K562 (cell line): ENCODE data around the gene ANKH. TPM values are rescaled to one million over a fixed set of nuclear protein-coding genes. Genes with fewer than 3 reads are reported as not detected.

Source experiments
- ATAC-seq: fragments of 200-7000 bp; cut with Tn5 transposase; 3 replicates; pipeline ENCODE4 v1.9.1; 2020; ENCODE audit warnings: moderate library complexity
- BruUV-seq: library from RNA; stranded (reverse); fragments of 400-500 nt; replicated peaks from 2 replicates; lab custom pipeline; 2021; lab: Mats Ljungman, UMichigan
- CTCF ChIA-PET: fragments of 300-600 bp; formaldehyde crosslinking; extraction: SDS; loops from one replicate; lab custom pipeline; 2021; ENCODE audit warnings: low intra/inter-chr PET ratio; lab: Yijun Ruan, JAX
- POLR2A ChIA-PET: fragments of 300-600, 350-650 bp; sonication (Branson Sonifier 250); formaldehyde crosslinking; extraction: SDS; loops from one replicate; lab custom pipeline; 2021; ENCODE audit warnings: antibody characterized with exemption, inconsistent platforms; lab: Yijun Ruan, JAX
- DNase-seq, 4 experiments: peaks; one replicate each; pipeline versions ENCODE4 v3.0.0 to v3.0.0-alpha.2; 2011 to 2018; ENCODE audit warnings: low spot score in 3 of 4, mixed read lengths in 3 of 4; ENCODE audit errors: extremely low read depth in 1 of 4
- FAIRE-seq: peaks from 2 replicates; lab custom pipeline; 2011; peaks lifted over from hg19 to GRCh38; lab: Jason Lieb, UNC
- H2AFZ ChIP-seq: 2 replicates; pipeline ENCODE4 v1.6.0; 2011; ENCODE audit warnings: low read depth, low read length, control low read depth, inconsistent platforms
- H3K27ac ChIP-seq: fragments of 200-600 bp; 3 replicates; pipeline ENCODE4 v1.8.0; 2011; ENCODE audit warnings: low read depth, mild to moderate bottlenecking, control low read depth, inconsistent platforms, low read length, moderate library complexity, mixed read lengths; ENCODE audit errors: extremely low read depth
- H3K27me3 ChIP-seq, 2 experiments: fragments of 300-600 bp in 1 of 2; 2 replicates in 1 of 2; 3 replicates in 1 of 2; pipeline versions ENCODE4 v1.6.0 to v1.8.0; 2011; ENCODE audit warnings: inconsistent platforms in 2 of 2, low read length in 2 of 2, mild to moderate bottlenecking in 1 of 2, mixed read lengths in 1 of 2, moderate library complexity in 1 of 2; ENCODE audit not compliant: control insufficient read depth in 2 of 2, insufficient read depth in 2 of 2
- H3K36me3 ChIP-seq: fragments of 300-600 bp; 3 replicates; pipeline ENCODE4 v1.8.0; 2011; ENCODE audit warnings: mild to moderate bottlenecking, low read length, inconsistent platforms; ENCODE audit not compliant: control insufficient read depth, insufficient read depth
- H3K4me1 ChIP-seq, 2 experiments: fragments of 200-600 bp in 1 of 2; replicated peaks in 1 of 2; 2 replicates in 1 of 2; 3 replicates in 1 of 2; pipeline versions ENCODE4 v1.5.1 to v1.8.0; 2011; ENCODE audit warnings: inconsistent platforms in 2 of 2, low read length in 2 of 2, mild to moderate bottlenecking in 1 of 2, mixed read lengths in 1 of 2, moderate library complexity in 1 of 2; ENCODE audit not compliant: control insufficient read depth in 2 of 2, insufficient read depth in 2 of 2
- H3K4me2 ChIP-seq: 2 replicates; pipeline ENCODE4 v1.6.1; 2011; ENCODE audit warnings: low read length, control low read depth, inconsistent platforms, mixed read lengths; ENCODE audit not compliant: insufficient read depth
- H3K4me3 ChIP-seq: fragments of 200-600 bp; sonication (generic), shearing (Covaris generic); 2 replicates; pipeline ENCODE4 v1.5.1; 2016; ENCODE audit warnings: control low read depth, inconsistent platforms
- H3K79me2 ChIP-seq: fragments of 200-600 bp; 3 replicates; pipeline ENCODE4 v1.8.0; 2011; ENCODE audit warnings: low read length, inconsistent platforms; ENCODE audit not compliant: control insufficient read depth, insufficient read depth
- H3K9ac ChIP-seq, 2 experiments: 2 replicates each; pipeline versions ENCODE4 v1.6.0 to v1.6.1; 2011; ENCODE audit warnings: low read depth in 2 of 2, low read length in 2 of 2, control low read depth in 1 of 2, inconsistent platforms in 1 of 2, mild to moderate bottlenecking in 1 of 2, mixed read lengths in 1 of 2; ENCODE audit not compliant: insufficient read depth in 1 of 2
- H3K9me1 ChIP-seq: one replicate; pipeline ENCODE4 v1.6.0; 2011; ENCODE audit warnings: inconsistent platforms, mild to moderate bottlenecking, low read length, moderate library complexity; ENCODE audit not compliant: control insufficient read depth, insufficient read depth
- H3K9me3 ChIP-seq: replicated peaks from 2 replicates; pipeline ENCODE4 v1.5.1; 2011; ENCODE audit warnings: low read depth, low read length, inconsistent platforms; ENCODE audit not compliant: control insufficient read depth, insufficient read depth
- H4K20me1 ChIP-seq: replicated peaks from 2 replicates; pipeline ENCODE4 v1.6.1; 2011; ENCODE audit warnings: low read length, inconsistent platforms, mixed read lengths; ENCODE audit not compliant: control insufficient read depth, insufficient read depth
- BACH1 ChIP-seq: fragments of 200-800 bp; sonication (Bioruptor generic); IDR thresholded peaks from 2 replicates; pipeline ENCODE4 v1.6.1; 2016; ENCODE audit warnings: missing genetic modification characterization, missing compliant biosample characterization
- CEBPB ChIP-seq: fragments of 450-650 bp; IDR thresholded peaks from 2 replicates; pipeline ENCODE4 v1.6.1; 2016; ENCODE audit warnings: missing genetic modification characterization, missing compliant biosample characterization
- LCOR ChIP-seq: sonication (generic); formaldehyde crosslinking; IDR thresholded peaks from 2 replicates; pipeline ENCODE4 v1.8.0; 2022; ENCODE audit warnings: mild to moderate bottlenecking, missing genetic modification reagents
- MEIS2 ChIP-seq: fragments of 450-650 bp; IDR thresholded peaks from 2 replicates; pipeline ENCODE4 v1.6.1; 2014; ENCODE audit warnings: mild to moderate bottlenecking; ENCODE audit not compliant: partially characterized antibody
- POLR2H ChIP-seq: IDR thresholded peaks from 2 replicates; pipeline ENCODE4 v1.6.1; 2016; ENCODE audit warnings: missing genetic modification characterization, low read depth, mild to moderate bottlenecking, control low read depth, missing compliant biosample characterization, moderate library complexity
- RBBP5 ChIP-seq: fragments of 200-600 bp; sonication (generic); IDR thresholded peaks from 2 replicates; pipeline ENCODE4 v1.6.1; 2012; ENCODE audit warnings: borderline replicate concordance, mild to moderate bottlenecking, low read length, control low read depth, inconsistent platforms; ENCODE audit not compliant: insufficient read depth, poor library complexity, severe bottlenecking
- TCF15 ChIP-seq: fragments of 250-450 bp; sonication (Bioruptor Pico); IDR thresholded peaks from 2 replicates; pipeline ENCODE4 v1.8.0; 2022; ENCODE audit warnings: moderate library complexity, mild to moderate bottlenecking, inconsistent platforms
- ZNF134 ChIP-seq: fragments of 250-450 bp; sonication (Bioruptor Pico); conservative IDR thresholded peaks from 2 replicates; pipeline ENCODE4 v1.4.0; 2020
- ZNF311 ChIP-seq: fragments of 250-450 bp; sonication (Bioruptor Pico); IDR thresholded peaks from 2 replicates; pipeline ENCODE4 v1.4.0; 2020; ENCODE audit warnings: mild to moderate bottlenecking, moderate library complexity
- WGBS: fragments of 100-300 bp; shearing (Covaris generic); methylation state at CpG from one replicate; pipeline ENCODE4 v1.1.6; 2016; ENCODE audit warnings: low coverage, mixed read lengths; ENCODE audit not compliant: insufficient coverage; ENCODE audit errors: missing lambda C conversion rate; 5-methylcytosine and 5-hydroxymethylcytosine counted together
- in situ Hi-C: fragments of 300-500 bp; cut with MboI; formaldehyde crosslinking; loops from 4 replicates; pipeline ENCODE4 v1.15.0; 2018; ENCODE audit warnings: inconsistent platforms, mixed read lengths
- intact Hi-C: fragments of 100-400 bp; cut with micrococcal nuclease; formaldehyde crosslinking; loops from 2 replicates; pipeline ENCODE4 v1.14.2; 2022
- polyA plus RNA-seq, 8 experiments: library from polyadenylated mRNA; depleted of rRNA in 4 of 8; stranded (reverse) in 5 of 8; unstranded in 3 of 8; fragments of >200 nt; fragmentation: Nextera tagmentation in 2 of 8; fragmentation: Illumina TruSeq in 1 of 8; extraction: Ambion mirVana in 2 of 8; extraction: Trizol in 1 of 8; gene quantifications; 2 replicates each; pipeline versions ENCODE4 v1.2.1 to v1.2.3, GENCODE V29; 2011 to 2014; ENCODE audit warnings: inconsistent platforms in 1 of 8, missing spikeins in 1 of 8
- total RNA-seq, 7 experiments: library from RNA; depleted of rRNA in 6 of 7; stranded (reverse); fragments of >200 nt in 6 of 7; fragmentation: Illumina TruSeq in 2 of 7; extraction: Trizol in 2 of 7; gene quantifications; 2 replicates each; pipeline versions ENCODE4 v1.2.1 to v1.2.3, GENCODE V29; 2011 to 2021; ENCODE audit warnings: low replicate concordance in 1 of 7
- TF ChIP-seq, protein P1 (sequence below): fragments of 150-350 bp; IDR thresholded peaks from 2 replicates; pipeline ENCODE4 v1.6.1; 2014; ENCODE audit warnings: low read depth, mild to moderate bottlenecking, low read length, borderline replicate concordance
- TF ChIP-seq, protein P2 (sequence below): sonication (generic); formaldehyde crosslinking; IDR thresholded peaks from 2 replicates; pipeline ENCODE4 v1.8.0; 2022; ENCODE audit warnings: mild to moderate bottlenecking, missing genetic modification reagents, borderline replicate concordance

Gene ANKH
- total and polyA plus RNA-seq, 9 of the 15 experiments (the other 6 are each of a cell fraction or from before 2014, with no cell fraction given), result 0.79 to 12.2 (median 4.5) TPM

DNA sequence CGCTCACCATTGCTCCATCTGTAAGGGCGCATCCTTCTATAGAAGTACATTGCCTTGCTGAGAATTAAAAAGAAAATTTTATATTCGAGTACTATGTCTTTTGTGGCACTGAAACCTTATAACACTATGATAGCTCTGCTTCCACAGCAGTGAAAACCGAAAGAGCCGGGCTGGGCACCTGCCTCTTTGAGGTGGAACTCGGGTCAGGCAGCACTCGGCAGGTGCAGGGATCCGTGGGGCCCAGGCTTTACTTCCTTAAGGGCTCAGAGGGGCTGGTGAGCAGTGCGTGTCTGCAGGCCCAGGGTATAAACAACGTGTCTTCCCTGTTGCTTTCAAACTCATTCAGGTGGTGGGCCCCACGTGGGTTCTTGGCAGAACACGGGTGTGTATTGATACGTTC is 137.2 kb downstream of the ANKH start:
- Histone ChIP-seq H3K9me1 (no peaks in the 10 kb centered on the region), H2AFZ (no peak overlapping the region), H3K79me2 (no peaks in the 10 kb centered on the region), H3K9ac (no peak overlapping the region), H3K27me3 (peaks cover 16 to 47% of the 10 kb centered on the region in 2 experiments; a peak in 4 of 5 replicates), H4K20me1 (no peaks in the 10 kb centered on the region), H3K27ac (no peak overlapping the region), H3K36me3 (no peaks in the 10 kb centered on the region), H3K4me2 (no peak overlapping the region), H3K4me1 (peaks cover 0 to 6% of the 10 kb centered on the region in 2 experiments; a peak in 1 of 5 replicates), H3K4me3 (no peak overlapping the region), H3K9me3 (no peaks in the 10 kb centered on the region)
- ChIA-PET CTCF (no interaction called here), POLR2A (no interaction called here)
- BruUV-seq, result no TSS peak
- FAIRE-seq (no peak), ATAC-seq (no peak), DNase-seq (no peak)
- in situ Hi-C loops (loop anchor here (5.0 kb wide), 1 partner anchor 268 kb away; no protein-coding TSS in a partner anchor), intact Hi-C loops (no loop called here)
- TF ChIP-seq TCF15 (no peak), BACH1 (tag) (no peak), CEBPB (tag) (no peak), ZNF134 (CRISPR knock-in tag) (no peak), ZNF311 (CRISPR knock-in tag) (no peak), MEIS2 (no peak), RBBP5 (no peak), POLR2H (tag) (no peak), LCOR (CRISPR knock-in tag) (no peak)
- TF ChIP-seq, protein P1, sequence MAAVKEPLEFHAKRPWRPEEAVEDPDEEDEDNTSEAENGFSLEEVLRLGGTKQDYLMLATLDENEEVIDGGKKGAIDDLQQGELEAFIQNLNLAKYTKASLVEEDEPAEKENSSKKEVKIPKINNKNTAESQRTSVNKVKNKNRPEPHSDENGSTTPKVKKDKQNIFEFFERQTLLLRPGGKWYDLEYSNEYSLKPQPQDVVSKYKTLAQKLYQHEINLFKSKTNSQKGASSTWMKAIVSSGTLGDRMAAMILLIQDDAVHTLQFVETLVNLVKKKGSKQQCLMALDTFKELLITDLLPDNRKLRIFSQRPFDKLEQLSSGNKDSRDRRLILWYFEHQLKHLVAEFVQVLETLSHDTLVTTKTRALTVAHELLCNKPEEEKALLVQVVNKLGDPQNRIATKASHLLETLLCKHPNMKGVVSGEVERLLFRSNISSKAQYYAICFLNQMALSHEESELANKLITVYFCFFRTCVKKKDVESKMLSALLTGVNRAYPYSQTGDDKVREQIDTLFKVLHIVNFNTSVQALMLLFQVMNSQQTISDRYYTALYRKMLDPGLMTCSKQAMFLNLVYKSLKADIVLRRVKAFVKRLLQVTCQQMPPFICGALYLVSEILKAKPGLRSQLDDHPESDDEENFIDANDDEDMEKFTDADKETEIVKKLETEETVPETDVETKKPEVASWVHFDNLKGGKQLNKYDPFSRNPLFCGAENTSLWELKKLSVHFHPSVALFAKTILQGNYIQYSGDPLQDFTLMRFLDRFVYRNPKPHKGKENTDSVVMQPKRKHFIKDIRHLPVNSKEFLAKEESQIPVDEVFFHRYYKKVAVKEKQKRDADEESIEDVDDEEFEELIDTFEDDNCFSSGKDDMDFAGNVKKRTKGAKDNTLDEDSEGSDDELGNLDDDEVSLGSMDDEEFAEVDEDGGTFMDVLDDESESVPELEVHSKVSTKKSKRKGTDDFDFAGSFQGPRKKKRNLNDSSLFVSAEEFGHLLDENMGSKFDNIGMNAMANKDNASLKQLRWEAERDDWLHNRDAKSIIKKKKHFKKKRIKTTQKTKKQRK, result no peak
- TF ChIP-seq, protein P2, sequence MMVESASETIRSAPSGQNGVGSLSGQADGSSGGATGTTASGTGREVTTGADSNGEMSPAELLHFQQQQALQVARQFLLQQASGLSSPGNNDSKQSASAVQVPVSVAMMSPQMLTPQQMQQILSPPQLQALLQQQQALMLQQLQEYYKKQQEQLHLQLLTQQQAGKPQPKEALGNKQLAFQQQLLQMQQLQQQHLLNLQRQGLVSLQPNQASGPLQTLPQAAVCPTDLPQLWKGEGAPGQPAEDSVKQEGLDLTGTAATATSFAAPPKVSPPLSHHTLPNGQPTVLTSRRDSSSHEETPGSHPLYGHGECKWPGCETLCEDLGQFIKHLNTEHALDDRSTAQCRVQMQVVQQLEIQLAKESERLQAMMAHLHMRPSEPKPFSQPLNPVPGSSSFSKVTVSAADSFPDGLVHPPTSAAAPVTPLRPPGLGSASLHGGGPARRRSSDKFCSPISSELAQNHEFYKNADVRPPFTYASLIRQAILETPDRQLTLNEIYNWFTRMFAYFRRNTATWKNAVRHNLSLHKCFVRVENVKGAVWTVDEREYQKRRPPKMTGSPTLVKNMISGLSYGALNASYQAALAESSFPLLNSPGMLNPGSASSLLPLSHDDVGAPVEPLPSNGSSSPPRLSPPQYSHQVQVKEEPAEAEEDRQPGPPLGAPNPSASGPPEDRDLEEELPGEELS (CRISPR knock-in tag), result no peak
- WGBS, result 22% methylated on average over 13 of the region's 13 CpGs
